ENCODE measurements around the gene CHMP4A. TPM values are rescaled to one million over a fixed set of nuclear protein-coding genes. Genes with fewer than 3 reads are reported as not detected.
A peak's percentile ranks its signal among the peaks of the same experiment; 100 is the strongest.

Gene CHMP4A
- total and polyA plus RNA-seq, 2 of the 13 experiments (the other 11 are each of a cell fraction or from before 2014, with no cell fraction given), result 83.6 to 113 TPM

DNA sequence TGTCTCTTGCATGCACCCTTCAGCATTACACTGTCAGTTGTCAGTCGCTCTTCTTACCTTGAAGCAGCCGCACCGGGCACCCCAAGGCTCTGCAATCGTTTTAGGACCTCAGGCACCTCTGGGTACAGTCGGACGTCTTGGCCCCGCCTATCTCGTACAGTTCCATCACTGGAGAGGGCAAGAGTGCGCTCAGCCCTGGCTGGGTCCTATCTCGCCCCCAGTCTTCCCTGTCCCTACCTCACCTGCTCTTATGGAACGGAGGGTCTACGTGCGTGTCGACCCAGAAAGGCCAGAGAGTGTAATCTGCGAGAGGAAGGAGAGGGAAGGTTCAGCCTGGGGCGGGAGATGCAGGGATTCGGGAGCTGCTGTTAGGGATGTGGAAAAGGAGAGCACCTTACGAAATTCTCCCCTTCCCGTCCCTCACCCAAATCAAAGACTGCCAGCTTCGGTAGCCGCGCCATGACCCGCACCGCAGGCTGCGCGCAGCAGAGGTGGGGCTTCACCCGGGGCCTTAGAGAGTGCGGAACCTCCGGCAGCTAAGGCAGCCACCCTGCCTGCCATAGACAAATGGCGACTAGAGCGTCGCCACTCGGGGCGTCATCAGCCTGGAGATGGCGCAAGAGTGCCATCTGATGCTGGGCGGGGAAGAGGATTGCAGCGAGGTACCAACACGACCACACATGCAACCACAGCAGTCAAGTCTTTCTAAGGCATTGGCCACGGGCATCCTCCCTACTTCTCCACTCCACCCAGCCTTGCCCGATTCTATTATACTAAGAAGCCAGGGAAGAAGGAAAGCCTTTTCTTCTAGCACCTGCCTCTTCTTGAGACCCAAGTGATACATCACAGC, 2.4 kb upstream of the CHMP4A start, which contains the start of gene MDP1 (continued):
- no peak for TF ChIP-seq E2F5 (CRISPR knock-in tag; conservative IDR thresholded peaks at IDR 0.05)
- TF ChIP-seq DRAP1 (CRISPR knock-in tag; IDR thresholded peaks at IDR 0.05), result peak; percentile 94
- TF ChIP-seq GPN1 (CRISPR knock-in tag; IDR thresholded peaks at IDR 0.05; ENCODE audit: borderline replicate concordance), result peak; percentile 37; the same call in 1 of the 2 replicates
- peak; percentile 99 for TF ChIP-seq ZNF580 (CRISPR knock-in tag; IDR thresholded peaks at IDR 0.05; ENCODE audit: borderline replicate concordance, low read depth)
- TF ChIP-seq FLYWCH1 (CRISPR knock-in tag; IDR thresholded peaks at IDR 0.05), result no peak; the same call in 1 of the 2 replicates
- no peak for TF ChIP-seq ZNF337 (CRISPR knock-in tag; IDR thresholded peaks at IDR 0.05; ENCODE audit: borderline replicate concordance, low read depth)
- TF ChIP-seq FIP1L1 (IDR thresholded peaks at IDR 0.05; ENCODE audit: borderline replicate concordance, insufficient read depth, low read depth, low read length), result peak; percentile 90; the same call in 1 of the 2 replicates
- TF ChIP-seq SMAD1 (CRISPR knock-in tag; IDR thresholded peaks at IDR 0.05; ENCODE audit: borderline replicate concordance, low read depth), result peak; percentile 100; the same call in 1 of the 2 replicates
- peak; percentile 98 for TF ChIP-seq CAMTA2 (CRISPR knock-in tag; IDR thresholded peaks at IDR 0.05; ENCODE audit: borderline replicate concordance)
- no peak; the same call in none of the 2 replicates for TF ChIP-seq MZF1 (CRISPR knock-in tag; IDR thresholded peaks at IDR 0.05; ENCODE audit: borderline replicate concordance)
- peak; percentile 23 for TF ChIP-seq PRPF4 (IDR thresholded peaks at IDR 0.05; ENCODE audit: low read depth, low read length, poor library complexity, severe bottlenecking)
- TF ChIP-seq TARDBP (CRISPR knock-in tag; IDR thresholded peaks at IDR 0.05), result peak; percentile 100
- TF ChIP-seq KIAA2018 (CRISPR knock-in tag; IDR thresholded peaks at IDR 0.05; ENCODE audit: borderline replicate concordance), result peak; percentile 81; the same call in 1 of the 2 replicates
- TF ChIP-seq ATF6 (CRISPR knock-in tag; conservative IDR thresholded peaks at IDR 0.05), result peak; percentile 97; the same call in 1 of the 2 replicates
- peak; percentile 97 for TF ChIP-seq AGO1 (IDR thresholded peaks at IDR 0.05; ENCODE audit: low read depth, low read length, poor library complexity, severe bottlenecking)

Data from HepG2 (cell line).